HCT116 (cell line): ENCODE results near the gene BCL6. TPM values are rescaled to one million over a fixed set of nuclear protein-coding genes. Genes with fewer than 3 reads are reported as not detected.

Source experiments
- ATAC-seq: fragments of 200-7000 bp; cut with Tn5 transposase; 2 replicates; pipeline ENCODE4 v1.9.1; 2020; ENCODE audit warnings: mild to moderate bottlenecking, moderate library complexity
- BruUV-seq: library from RNA; stranded (reverse); fragments of 400-500 nt; replicated peaks from 2 replicates; lab custom pipeline; 2021; lab: Mats Ljungman, UMichigan
- CTCF ChIA-PET: fragments of 300-600 bp; sonication (Branson Sonifier 250); formaldehyde crosslinking; loops from one replicate; lab custom pipeline; 2021; ENCODE audit warnings: antibody characterized with exemption; lab: Charles Lee
- POLR2A ChIA-PET: fragments of 300-600, 350-600 bp; sonication (Branson Sonifier 250); formaldehyde crosslinking; loops from one replicate; lab custom pipeline; 2021; ENCODE audit warnings: antibody characterized with exemption; lab: Charles Lee
- RAD21 ChIA-PET, 2 experiments: fragments of 300-600 bp; sonication (Branson Sonifier 250); formaldehyde crosslinking; loops; one replicate each; lab custom pipeline; 2023; ENCODE audit warnings: low total read pairs in 2 of 2; ENCODE audit not compliant: uncharacterized antibody in 2 of 2, unreplicated experiment in 2 of 2, low non-redundant PET in 1 of 2; lab: Charles Lee
- DNase-seq: peaks from one replicate; pipeline ENCODE4 v3.0.0-alpha.2; 2010; ENCODE audit warnings: low read depth, low spot score
- H2AFZ ChIP-seq: fragments of 200-600 bp; shearing (Covaris generic), sonication (generic); 2 replicates; pipeline ENCODE4 v1.6.1; 2017; ENCODE audit warnings: low read depth, mixed run types, mixed read lengths, antibody characterized with exemption, low read length; ENCODE audit not compliant: poor library complexity, severe bottlenecking
- H3K27ac ChIP-seq: 2 replicates; pipeline ENCODE4 v1.5.1; 2012; ENCODE audit warnings: low read depth, low read length
- H3K27me3 ChIP-seq: fragments of 200-600 bp; sonication (generic); 2 replicates; pipeline ENCODE4 v1.6.1; 2016; ENCODE audit warnings: mixed run types, low read length, mixed read lengths; ENCODE audit not compliant: insufficient read depth
- H3K36me3 ChIP-seq, 2 experiments: fragments of 200-500 bp in 1 of 2; fragments of 200-600 bp in 1 of 2; sonication (Bioruptor generic) in 1 of 2; sonication (generic) in 1 of 2; 2 replicates each; pipeline versions ENCODE4 v1.5.1 to v1.6.1; 2014 to 2016; ENCODE audit warnings: low read length in 2 of 2, inconsistent platforms in 1 of 2, mixed read lengths in 1 of 2, mixed run types in 1 of 2; ENCODE audit not compliant: insufficient read depth in 2 of 2, control insufficient read depth in 1 of 2
- H3K4me1 ChIP-seq, 2 experiments: fragments of 200-600 bp in 1 of 2; sonication (generic) in 1 of 2; 2 replicates each; pipeline versions ENCODE4 v1.5.1 to v1.6.1; 2012 to 2017; ENCODE audit warnings: low read length in 2 of 2, inconsistent platforms in 1 of 2, mild to moderate bottlenecking in 1 of 2, mixed read lengths in 1 of 2, mixed run types in 1 of 2, moderate library complexity in 1 of 2; ENCODE audit not compliant: insufficient read depth in 2 of 2, control insufficient read depth in 1 of 2
- H3K4me2 ChIP-seq: fragments of 200-600 bp; sonication (generic); 2 replicates; pipeline ENCODE4 v1.6.1; 2017; ENCODE audit warnings: mixed run types, low read length, mixed read lengths
- H3K4me3 ChIP-seq, 2 experiments: fragments of 200-600 bp in 1 of 2; sonication (generic) in 1 of 2; replicated peaks in 1 of 2; 2 replicates each; pipeline ENCODE4 v1.5.1; 2011 to 2016; ENCODE audit warnings: low read length in 2 of 2, control low read depth in 1 of 2, low read depth in 1 of 2, mild to moderate bottlenecking in 1 of 2, mixed read lengths in 1 of 2, mixed run types in 1 of 2
- H3K79me2 ChIP-seq: fragments of 200-600 bp; sonication (generic); 2 replicates; pipeline ENCODE4 v1.6.1; 2017; ENCODE audit warnings: mild to moderate bottlenecking, mixed run types, low read length, moderate library complexity, mixed read lengths; ENCODE audit not compliant: insufficient read depth
- H3K9ac ChIP-seq: fragments of 200-600 bp; sonication (generic); 2 replicates; pipeline ENCODE4 v1.6.1; 2016; ENCODE audit warnings: low read length, mixed read lengths
- H3K9me2 ChIP-seq: fragments of 200-600 bp; sonication (generic), shearing (Covaris generic); 2 replicates; pipeline ENCODE4 v1.6.1; 2017; ENCODE audit warnings: mixed run types, mild to moderate bottlenecking, moderate library complexity; ENCODE audit not compliant: insufficient read depth
- H3K9me3 ChIP-seq, 2 experiments: fragments of 200-500 bp in 1 of 2; fragments of 200-600 bp in 1 of 2; sonication (Bioruptor generic) in 1 of 2; sonication (generic) in 1 of 2; 2 replicates each; pipeline ENCODE4 v1.6.1; 2014 to 2017; ENCODE audit warnings: low read length in 2 of 2, mixed read lengths in 2 of 2, inconsistent platforms in 1 of 2, low read depth in 1 of 2, mild to moderate bottlenecking in 1 of 2, mixed run types in 1 of 2, moderate library complexity in 1 of 2; ENCODE audit not compliant: control insufficient read depth in 1 of 2, insufficient read depth in 1 of 2
- H4K20me1 ChIP-seq: fragments of 200-600 bp; sonication (generic), shearing (Covaris generic); 2 replicates; pipeline ENCODE4 v1.6.1; 2017; ENCODE audit warnings: mixed run types, mild to moderate bottlenecking, moderate library complexity; ENCODE audit not compliant: insufficient read depth
- EZH2 ChIP-seq: fragments of 200-600 bp; sonication (generic); IDR thresholded peaks from 2 replicates; pipeline ENCODE4 v1.6.1; 2017; ENCODE audit warnings: antibody characterized with exemption, mixed run types
- POLR2AphosphoS5 ChIP-seq: IDR thresholded peaks from 2 replicates; pipeline ENCODE4 v1.6.1; 2011; ENCODE audit warnings: mild to moderate bottlenecking, low read depth, low read length, moderate library complexity
- REST ChIP-seq: IDR thresholded peaks from 2 replicates; pipeline ENCODE4 v1.6.1; 2012; ENCODE audit warnings: low read depth
- YY1 ChIP-seq: IDR thresholded peaks from 2 replicates; pipeline ENCODE4 v1.6.1; 2011; ENCODE audit warnings: low read length, low read depth, moderate library complexity, mild to moderate bottlenecking; ENCODE audit not compliant: insufficient replicate concordance; ENCODE audit errors: extremely low read depth
- ZNF274 ChIP-seq: fragments of 200-500 bp; sonication (Bioruptor generic); IDR thresholded peaks from 2 replicates; pipeline ENCODE4 v1.6.1; 2014; ENCODE audit warnings: mild to moderate bottlenecking, low read depth, low read length, inconsistent platforms
- intact Hi-C: fragments of 100-400 bp; cut with micrococcal nuclease; formaldehyde crosslinking; loops from 2 replicates; pipeline ENCODE4 v1.10.0; 2022
- total RNA-seq: library from RNA; stranded (reverse); gene quantifications from one replicate; pipeline ENCODE4 v1.2.1, GENCODE V29; 2021; ENCODE audit not compliant: unreplicated experiment

The BCL6 gene
- total RNA-seq, 1 experiment from 2014 or later = 17.5 TPM

DNA sequence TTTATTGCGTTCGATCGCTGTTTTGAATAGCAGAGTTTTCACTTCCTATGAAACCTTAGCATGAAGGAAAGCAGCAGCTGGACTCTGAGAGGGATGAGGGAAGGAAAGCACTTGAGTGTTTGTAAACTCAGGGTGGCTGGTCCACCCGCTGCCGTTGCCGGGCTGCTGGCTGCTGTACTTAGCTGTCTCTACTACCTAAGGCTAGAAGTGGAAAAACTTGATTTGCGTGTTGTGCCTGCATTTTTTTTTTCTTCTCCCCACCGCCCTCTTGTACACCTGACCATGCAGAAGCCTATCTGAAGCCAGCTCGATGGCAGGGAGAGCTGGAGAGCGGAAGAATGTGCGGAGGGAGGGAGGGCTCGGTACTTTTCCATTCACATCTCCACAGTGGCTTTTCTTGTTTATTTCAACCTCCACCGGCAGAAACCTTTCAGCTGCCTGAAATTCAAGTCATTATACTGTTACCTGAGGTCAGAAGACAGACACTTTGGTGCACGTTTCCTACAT is 4.8 kb upstream of the BCL6 start:
- intact Hi-C loops = no loop called here
- peak; percentile 62 for ATAC-seq
- TF ChIP-seq REST (no peak), POLR2AphosphoS5 (peak; percentile 74), ZNF274 (no peak), YY1 (peak; percentile 48), EZH2 (no peak)
- ChIA-PET CTCF (interaction anchor here (0.7 to 4.3 kb wide), 3 partner anchors 10 to 1205 kb away, joined by 3 to 37 read pairs (median 28); no protein-coding TSS in a partner anchor), POLR2A (interaction anchor here (0.7 to 1.7 kb wide), 3 partner anchors 12 to 545 kb away, joined by 3 to 5 read pairs (median 4); no protein-coding TSS in a partner anchor), RAD21 (interaction anchor here (0.5 to 0.7 kb wide), 2 partner anchors 12 to 345 kb away, joined by 3 to 4 read pairs; no protein-coding TSS in a partner anchor)
- H3K79me2 ChIP-seq = no peaks in the 10 kb centered on the region
- peak; percentile 82 for DNase-seq
- H4K20me1 ChIP-seq = no peaks in the 10 kb centered on the region
- H3K4me2 ChIP-seq = peak overlapping the region; percentile 92
- no peaks in the 10 kb centered on the region for H3K9me2 ChIP-seq
- no TSS peak for BruUV-seq
- H2AFZ ChIP-seq = peak overlapping the region; percentile 95
- peak overlapping the region; percentile 56 for H3K27ac ChIP-seq
- peaks cover 22 to 45% of the 10 kb centered on the region in 2 experiments for H3K4me1 ChIP-seq
- peak overlapping the region; percentile 44 to 63 for H3K4me3 ChIP-seq
- H3K36me3 ChIP-seq = no peaks in the 10 kb centered on the region
- no peaks in the 10 kb centered on the region for H3K27me3 ChIP-seq
- peak overlapping the region; percentile 51 for H3K9ac ChIP-seq
- no peaks in the 10 kb centered on the region for H3K9me3 ChIP-seq
